NCI-H2196 treated with DMSO at 0.1 percent for 48 hours (cell line): Measurements from ENCODE around the gene OLFML3.
"Not testable (repeated sequence)": the region's sequence is repeated elsewhere in the genome, so short reads cannot be mapped to it uniquely, and the experiment has no call there.

Experiments
- DNase-seq: peaks from one replicate; lab custom pipeline; 2025; ENCODE audit not compliant: unreplicated experiment; lab: John Stamatoyannopoulos, UW

Gene OLFML3

DNA sequence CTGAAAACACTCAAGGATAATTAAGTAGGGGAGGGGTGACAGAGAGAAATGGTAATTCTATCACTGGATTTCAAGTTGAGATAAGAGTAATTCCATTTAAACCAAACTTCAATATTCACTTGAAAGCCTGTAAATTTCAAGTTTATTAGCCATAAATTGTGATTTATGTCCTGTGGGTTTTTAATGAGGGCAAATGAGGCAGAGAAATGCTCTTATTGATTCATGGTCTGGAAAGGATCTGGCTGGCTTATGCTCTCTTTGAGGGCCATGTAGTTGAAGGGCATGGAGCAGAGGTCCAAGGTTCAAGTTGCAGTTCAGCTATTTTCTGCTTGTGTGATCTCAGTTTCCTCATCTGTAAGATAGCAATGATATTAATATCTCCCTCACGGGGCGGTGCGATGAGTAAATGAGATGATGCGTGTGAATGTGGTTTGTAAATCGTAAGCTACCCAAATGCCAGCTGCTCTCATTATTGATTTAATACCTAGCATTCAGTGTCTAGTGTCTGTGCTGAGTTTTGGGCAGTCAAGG, 12.3 kb downstream of the OLFML3 start:
- DNase-seq = no peak

- DNase-seq = no peak
These were observed 13.8 kb downstream of the OLFML3 start for GRCh38 chr1:113993072-113993471.

DNA sequence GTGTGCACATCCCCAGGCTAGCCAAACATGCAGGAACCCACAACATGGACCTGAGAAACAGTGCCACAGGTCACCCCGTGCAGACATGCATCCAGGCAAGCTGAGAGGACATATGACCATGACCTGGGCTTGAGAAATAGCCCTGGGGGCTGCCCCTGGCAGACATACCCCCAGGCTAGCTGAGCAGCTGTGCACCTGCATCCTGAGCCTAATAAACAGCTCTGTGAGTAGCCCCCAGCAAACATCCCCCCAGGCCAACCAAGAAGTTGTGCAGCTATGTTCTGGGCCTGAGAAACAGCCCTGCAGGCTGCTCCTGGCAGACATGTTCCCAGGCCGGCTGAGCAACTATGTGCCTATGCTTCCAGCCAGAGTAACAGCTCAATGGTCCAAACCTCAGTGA, 14.5 kb downstream of the OLFML3 start:
- no peak for DNase-seq

DNA sequence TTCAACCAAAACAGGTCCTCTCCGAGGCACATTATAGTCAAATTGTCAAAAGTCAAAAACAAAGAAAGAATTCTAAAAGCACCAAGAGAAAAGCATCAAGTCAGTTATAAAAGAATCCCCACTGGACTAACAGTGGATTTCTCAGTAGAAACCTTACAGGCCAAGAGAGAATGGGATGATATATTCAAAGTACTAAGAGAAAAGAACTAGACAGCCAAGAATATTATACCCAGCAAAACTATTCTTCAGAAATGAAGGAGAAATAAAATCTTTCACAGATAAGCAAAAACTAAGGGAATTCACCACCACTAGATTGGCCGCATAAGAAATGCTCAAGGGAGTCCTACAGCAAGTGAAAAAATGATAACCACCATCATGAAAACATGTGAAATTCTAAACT, 16.1 kb downstream of the OLFML3 start:
- DNase-seq = no peak

DNA sequence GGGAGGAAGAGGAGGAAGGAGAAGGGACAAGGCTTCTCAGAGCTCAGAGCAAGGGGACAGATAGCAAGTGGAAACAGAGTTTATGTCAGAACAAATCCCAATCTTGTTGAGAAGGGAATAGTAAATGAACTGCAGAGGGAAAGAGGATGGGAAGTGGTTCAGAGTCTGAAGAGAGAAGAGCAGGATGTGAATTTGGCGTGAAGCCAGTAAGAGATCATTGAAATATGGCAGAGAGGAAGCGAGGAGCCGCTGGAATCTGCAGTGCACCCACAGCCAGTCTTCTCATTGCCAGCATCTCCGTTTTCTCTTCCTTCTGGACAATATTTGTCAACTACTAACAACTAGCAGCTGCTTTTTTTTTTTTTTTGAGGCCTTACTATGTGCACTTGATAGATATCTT, 19.1 kb downstream of the OLFML3 start:
- no peak for DNase-seq

GRCh38 chr1:113999233-113999632, 20.0 kb downstream of the OLFML3 start:
- no peak for DNase-seq

DNA sequence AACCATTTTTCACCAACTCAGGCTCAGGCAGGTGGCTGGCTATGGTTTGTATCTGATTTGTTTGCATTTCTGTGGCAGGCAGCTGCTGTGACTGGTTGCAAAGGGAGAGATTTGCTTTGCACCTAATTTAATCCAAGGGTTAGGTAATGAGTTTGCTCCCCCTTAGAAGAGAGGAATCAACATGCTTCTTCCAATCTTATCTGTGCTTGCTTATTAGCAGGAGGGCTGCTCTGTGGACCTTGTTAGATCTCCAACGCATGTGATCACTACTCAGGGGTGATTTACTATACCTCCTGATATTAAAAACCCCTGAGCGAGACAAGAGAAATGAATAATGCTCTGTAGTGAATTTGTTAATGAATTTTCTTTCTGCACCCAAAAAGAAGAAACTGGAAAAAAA, 20.5 kb downstream of the OLFML3 start:
- no peak for DNase-seq

- DNase-seq = no peak
These were observed 21.1 kb downstream of the OLFML3 start for GRCh38 chr1:114000406-114000805.

DNA sequence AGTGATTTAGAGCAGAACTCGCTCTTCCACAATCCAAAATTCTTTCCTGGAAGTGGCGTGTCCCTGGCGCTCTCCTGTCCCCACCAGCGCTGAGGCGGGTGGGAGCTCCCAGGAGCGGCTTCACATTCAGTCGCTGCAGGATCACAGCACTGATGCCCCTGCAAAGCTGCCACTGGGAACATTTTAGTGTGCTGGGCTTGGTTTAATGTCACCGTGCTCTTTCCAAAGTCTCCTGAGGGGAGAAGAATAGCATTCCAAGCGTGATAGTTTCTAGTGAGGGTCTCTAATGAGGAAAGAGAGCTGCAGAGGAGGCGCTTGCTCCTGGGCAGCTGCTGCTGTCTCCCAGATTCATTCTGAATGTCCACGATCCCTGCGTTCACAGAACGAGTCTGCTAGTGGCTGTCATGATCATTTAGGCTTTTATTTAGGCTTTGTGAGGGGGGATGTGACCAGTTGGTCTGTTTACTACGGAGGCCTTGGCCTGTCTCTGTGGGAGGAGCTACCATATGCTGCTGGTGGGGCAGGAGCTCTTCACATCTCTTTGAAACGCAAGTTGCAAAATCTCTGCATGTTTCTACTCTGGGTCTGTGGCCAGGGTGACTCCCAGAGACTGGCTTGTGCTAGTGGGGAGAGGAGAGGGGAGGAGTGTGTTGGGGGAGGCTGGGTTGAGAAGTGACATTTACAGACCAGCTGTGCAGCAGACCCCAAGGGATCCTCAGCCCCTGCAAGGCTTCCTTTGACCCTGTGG, 23.4 kb downstream of the OLFML3 start:
- no peak for DNase-seq

DNA sequence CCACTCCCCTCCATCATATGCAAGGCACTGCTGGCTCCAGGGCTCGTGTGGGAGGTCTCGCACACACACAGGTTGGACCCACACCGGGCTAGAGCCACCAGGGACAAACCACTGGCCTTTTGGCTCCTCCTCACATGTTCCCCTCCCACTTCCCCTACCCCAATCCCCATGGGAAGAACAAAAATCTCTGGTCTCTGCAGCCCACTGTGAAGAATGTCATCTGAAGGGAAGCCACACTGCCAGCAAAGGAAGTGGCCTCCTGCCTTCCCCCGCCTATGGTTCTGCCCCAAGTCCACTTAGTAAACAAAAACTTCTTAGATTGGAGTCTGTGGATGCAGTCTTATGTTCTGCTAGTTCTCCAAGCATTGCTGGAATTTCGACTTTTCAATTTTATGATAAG, 24.2 kb downstream of the OLFML3 start:
- DNase-seq = no peak

DNA sequence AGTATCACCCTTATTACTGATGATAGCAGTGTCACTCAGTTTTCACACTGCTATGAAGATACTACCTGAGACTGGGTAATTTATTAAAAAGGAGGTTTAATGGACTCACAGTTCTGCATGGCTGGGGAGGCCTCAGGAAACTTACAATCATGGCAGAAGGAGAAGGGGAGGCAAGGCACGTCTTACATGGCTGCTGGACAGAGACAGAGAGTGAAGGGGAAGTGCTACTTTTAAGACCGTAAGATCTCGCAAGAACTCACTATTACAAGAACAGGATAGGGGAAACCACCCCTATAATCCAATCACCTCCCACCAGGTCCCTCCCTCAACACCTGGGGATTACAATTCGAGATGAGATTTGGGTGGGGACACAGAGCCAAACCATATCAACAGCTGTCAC, 27.6 kb downstream of the OLFML3 start:
- DNase-seq = not testable (repeated sequence)

GRCh38 chr1:114008480-114008941, 29.2 kb downstream of the OLFML3 start:
- DNase-seq = no peak

GRCh38 chr1:114008993-114009392, 29.7 kb downstream of the OLFML3 start:
- DNase-seq = no peak

- no peak for DNase-seq
These were observed 30.1 kb downstream of the OLFML3 start for GRCh38 chr1:114009393-114009792.

DNA sequence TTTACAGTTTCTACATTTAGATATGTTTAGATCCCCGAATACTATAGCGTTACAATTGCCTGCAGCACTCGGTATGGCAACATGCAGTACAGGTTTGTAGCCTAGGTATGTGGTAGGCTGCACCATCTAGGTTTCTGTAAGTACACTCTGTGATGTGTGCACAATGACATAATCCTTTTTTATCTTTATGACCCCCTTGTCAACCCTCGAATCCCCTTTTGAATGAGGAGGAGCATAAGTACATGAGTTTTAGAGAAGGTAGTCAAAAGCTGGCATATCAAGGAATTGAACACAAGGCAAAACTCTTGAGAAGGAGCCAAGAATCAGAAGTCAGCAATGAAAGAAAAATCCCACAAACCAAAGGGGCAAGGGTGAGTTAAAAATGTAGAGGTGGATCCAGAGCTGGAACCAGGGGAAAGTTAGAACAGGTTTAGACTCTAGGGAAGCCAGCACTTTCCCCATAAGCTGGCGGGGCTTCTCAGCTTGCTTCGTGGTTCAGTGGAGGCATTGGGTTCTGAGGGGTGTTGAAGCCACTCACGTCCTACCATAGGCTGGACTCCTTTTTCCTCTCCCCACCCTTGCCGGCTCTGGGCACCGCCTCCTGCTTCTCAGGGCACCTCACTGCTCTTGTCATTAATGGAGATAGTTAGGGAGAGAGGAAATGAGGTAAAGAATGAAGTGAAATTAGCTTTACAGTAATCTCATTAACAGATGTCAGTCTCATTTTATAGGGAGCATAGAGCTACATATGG, 31.3 kb downstream of the OLFML3 start:
- no peak for DNase-seq

- no peak for DNase-seq
These were observed 32.5 kb downstream of the OLFML3 start for GRCh38 chr1:114011796-114012195.

DNA sequence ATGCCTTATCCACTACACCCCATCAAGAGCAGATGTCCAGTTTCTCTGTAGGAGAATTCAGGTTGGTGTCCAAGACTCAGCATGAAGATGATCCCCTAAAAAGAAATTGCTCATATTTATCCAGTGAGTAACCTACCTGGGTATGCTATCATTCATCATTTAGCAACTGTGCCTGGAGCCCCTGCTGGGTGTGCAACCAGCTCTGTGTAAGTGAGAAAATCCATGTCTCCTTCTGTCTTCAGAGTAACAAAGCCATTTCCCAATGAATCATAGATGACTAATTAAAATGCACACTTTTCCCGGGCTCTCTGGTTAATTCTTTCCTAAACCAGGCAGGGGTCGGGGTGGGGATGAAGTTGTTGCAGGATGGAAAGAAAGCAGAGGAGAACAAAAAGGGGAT, 35.8 kb downstream of the OLFML3 start:
- DNase-seq = no peak

- not testable (repeated sequence) for DNase-seq
These were observed 40.5 kb downstream of the OLFML3 start for GRCh38 chr1:114019724-114020123.

- DNase-seq = no peak
These were observed 42.4 kb downstream of the OLFML3 start for GRCh38 chr1:114021665-114022099.

DNA sequence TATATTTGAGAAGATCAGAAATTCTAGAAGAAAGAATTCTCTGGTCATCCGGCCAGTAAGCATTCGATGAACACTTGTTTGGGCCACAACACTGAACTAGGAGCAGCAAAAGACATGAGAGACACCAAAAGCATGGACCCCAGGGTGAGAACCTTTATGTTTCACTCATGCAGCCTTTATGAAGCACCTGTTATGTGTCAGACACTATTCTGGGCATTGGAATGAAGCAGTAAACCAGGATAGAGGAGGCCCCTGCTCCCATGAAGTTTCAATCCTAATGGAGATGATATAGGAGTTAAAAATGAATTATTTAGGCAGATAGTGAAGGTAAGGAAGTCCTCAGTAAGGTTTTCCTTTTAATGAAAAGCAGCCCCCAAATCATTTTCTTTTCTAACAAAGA, 43.6 kb downstream of the OLFML3 start:
- DNase-seq = no peak

- DNase-seq = no peak
These were observed 44.1 kb downstream of the OLFML3 start for GRCh38 chr1:114023377-114023776.

- no peak for DNase-seq
These were observed 44.8 kb downstream of the OLFML3 start for GRCh38 chr1:114024049-114024448.
